WTC11 (cell line): ENCODE data around the gene TNNT3. TPM values are rescaled to one million over a fixed set of nuclear protein-coding genes. Genes with fewer than 3 reads are reported as not detected.

ENCODE experiments used
- ATAC-seq: fragments of 200-7000 bp; cut with Tn5 transposase; 2 replicates; pipeline ENCODE4 v1.10.0; 2021; ENCODE audit warnings: mild to moderate bottlenecking, moderate library complexity
- CTCF ChIA-PET: fragments of 300-600 bp; sonication (Branson Sonifier 250); formaldehyde crosslinking; loops from one replicate; lab custom pipeline; 2021; ENCODE audit warnings: antibody characterized with exemption; lab: Charles Lee
- POLR2A ChIA-PET: fragments of 350-600 bp; sonication (Branson Sonifier 250); formaldehyde crosslinking; loops from one replicate; lab custom pipeline; 2021; ENCODE audit warnings: antibody characterized with exemption; lab: Charles Lee
- DNase-seq: peaks from one replicate; pipeline ENCODE4 v3.0.0; 2021; ENCODE audit warnings: low spot score
- H3K27ac Mint-ChIP-seq: 2 replicates; pipeline ENCODE4 v1.8.0; 2021; ENCODE audit warnings: mixed read lengths
- H3K27me3 Mint-ChIP-seq: 2 replicates; pipeline ENCODE4 v1.8.0; 2021; ENCODE audit warnings: low read depth, mild to moderate bottlenecking, moderate library complexity, mixed read lengths
- H3K36me3 Mint-ChIP-seq: 2 replicates; pipeline ENCODE4 v1.8.0; 2021; ENCODE audit warnings: mixed read lengths
- H3K4me1 Mint-ChIP-seq: 2 replicates; pipeline ENCODE4 v1.8.0; 2022; ENCODE audit warnings: mixed read lengths
- H3K4me3 Mint-ChIP-seq: 2 replicates; pipeline ENCODE4 v1.8.0; 2021; ENCODE audit warnings: mild to moderate bottlenecking, moderate library complexity, mixed read lengths
- H3K9me3 Mint-ChIP-seq: 2 replicates; pipeline ENCODE4 v1.8.0; 2021; ENCODE audit warnings: mixed read lengths
- ATF3 ChIP-seq: sonication (generic); formaldehyde crosslinking; conservative IDR thresholded peaks from 2 replicates; pipeline ENCODE4 v1.8.1; 2022; ENCODE audit warnings: mild to moderate bottlenecking, missing genetic modification reagents
- CBFB ChIP-seq: sonication (generic); formaldehyde crosslinking; IDR thresholded peaks from 2 replicates; pipeline ENCODE4 v1.8.1; 2022; ENCODE audit warnings: mild to moderate bottlenecking, low read depth, missing genetic modification reagents
- ERG ChIP-seq: fragments of 250-450 bp; sonication (Bioruptor Pico); IDR thresholded peaks from 2 replicates; pipeline ENCODE4 v1.8.0; 2021; ENCODE audit warnings: mild to moderate bottlenecking
- JAZF1 ChIP-seq: fragments of 250-450 bp; sonication (Bioruptor Pico); IDR thresholded peaks from 2 replicates; pipeline ENCODE4 v1.9.0; 2021; ENCODE audit warnings: moderate library complexity, mild to moderate bottlenecking, inconsistent platforms
- JUN ChIP-seq: sonication (generic); formaldehyde crosslinking; IDR thresholded peaks from 2 replicates; pipeline ENCODE4 v1.8.0; 2023; ENCODE audit warnings: mild to moderate bottlenecking, missing genetic modification reagents
- MXD4 ChIP-seq: fragments of 250-450 bp; sonication (Bioruptor Pico); IDR thresholded peaks from 2 replicates; pipeline ENCODE4 v1.8.0; 2021; ENCODE audit warnings: mild to moderate bottlenecking, moderate library complexity, borderline replicate concordance
- NR2C2 ChIP-seq: sonication (generic); formaldehyde crosslinking; IDR thresholded peaks from 2 replicates; pipeline ENCODE4 v1.8.0; 2022; ENCODE audit warnings: mild to moderate bottlenecking, missing genetic modification reagents
- SP1 ChIP-seq: sonication (generic); formaldehyde crosslinking; conservative IDR thresholded peaks from 2 replicates; pipeline ENCODE4 v1.8.1; 2022; ENCODE audit warnings: missing genetic modification reagents
- ZNF121 ChIP-seq: sonication (generic); formaldehyde crosslinking; IDR thresholded peaks from 2 replicates; pipeline ENCODE4 v1.8.0; 2023; ENCODE audit warnings: missing genetic modification reagents
- ZNF263 ChIP-seq: sonication (generic); formaldehyde crosslinking; IDR thresholded peaks from 2 replicates; pipeline ENCODE4 v1.8.1; 2022; ENCODE audit warnings: low read depth, mild to moderate bottlenecking, moderate library complexity, missing genetic modification reagents
- ZNF281 ChIP-seq: sonication (generic); formaldehyde crosslinking; IDR thresholded peaks from 2 replicates; pipeline ENCODE4 v1.8.0; 2023; ENCODE audit warnings: mild to moderate bottlenecking, missing genetic modification reagents
- ZNF396 ChIP-seq: fragments of 250-450 bp; sonication (Bioruptor Pico); IDR thresholded peaks from 2 replicates; pipeline ENCODE4 v1.8.0; 2021; ENCODE audit warnings: mild to moderate bottlenecking, moderate library complexity, borderline replicate concordance
- ZNF416 ChIP-seq: fragments of 250-450 bp; sonication (Bioruptor Pico); IDR thresholded peaks from 2 replicates; pipeline ENCODE4 v1.9.0; 2021; ENCODE audit warnings: mild to moderate bottlenecking, inconsistent platforms
- ZNF423 ChIP-seq: fragments of 250-450 bp; sonication (Bioruptor Pico); IDR thresholded peaks from 2 replicates; pipeline ENCODE4 v2.1.2; 2022; ENCODE audit warnings: mild to moderate bottlenecking, moderate library complexity
- total RNA-seq: library from RNA; stranded (reverse); gene quantifications from 3 replicates; pipeline ENCODE4 v1.2.3, GENCODE V29; 2021
- TF ChIP-seq, protein P1 (sequence below): sonication (generic); formaldehyde crosslinking; IDR thresholded peaks from 2 replicates; pipeline ENCODE4 v1.8.0; 2022; ENCODE audit warnings: mild to moderate bottlenecking, missing genetic modification reagents
- TF ChIP-seq, protein P2 (sequence below): sonication (generic); formaldehyde crosslinking; IDR thresholded peaks from 2 replicates; pipeline ENCODE4 v1.8.1; 2023; ENCODE audit warnings: mild to moderate bottlenecking, moderate library complexity, missing genetic modification reagents
- TF ChIP-seq, protein P3 (sequence below): sonication (generic); formaldehyde crosslinking; IDR thresholded peaks from 2 replicates; pipeline ENCODE4 v1.8.1; 2023; ENCODE audit warnings: mild to moderate bottlenecking, missing genetic modification reagents, borderline replicate concordance

Gene TNNT3
- total RNA-seq, 1 experiment from 2014 or later = not detected

- DNase-seq (no peak), ATAC-seq (no peak)
- no peaks in the 10 kb centered on the region for H3K9me3 Mint-ChIP-seq
- ChIA-PET POLR2A (no interaction called here), CTCF (interaction anchor here (0.9 to 2.4 kb wide), 3 partner anchors 46 to 198 kb away, joined by 3 to 10 read pairs (median 3); no protein-coding TSS in a partner anchor)
- no peak overlapping the region for H3K27ac Mint-ChIP-seq
- TF ChIP-seq ZNF263 (CRISPR knock-in tag) (no peak), ATF3 (no peak), ERG (no peak), MXD4 (CRISPR knock-in tag) (no peak), ZNF416 (CRISPR knock-in tag) (no peak), ZNF423 (CRISPR knock-in tag) (no peak), JAZF1 (CRISPR knock-in tag) (no peak), NR2C2 (CRISPR knock-in tag) (no peak), CBFB (CRISPR knock-in tag) (no peak), ZNF121 (CRISPR knock-in tag) (no peak), JUN (no peak), ZNF281 (CRISPR knock-in tag) (no peak), ZNF396 (no peak), SP1 (no peak)
- TF ChIP-seq, protein P1, sequence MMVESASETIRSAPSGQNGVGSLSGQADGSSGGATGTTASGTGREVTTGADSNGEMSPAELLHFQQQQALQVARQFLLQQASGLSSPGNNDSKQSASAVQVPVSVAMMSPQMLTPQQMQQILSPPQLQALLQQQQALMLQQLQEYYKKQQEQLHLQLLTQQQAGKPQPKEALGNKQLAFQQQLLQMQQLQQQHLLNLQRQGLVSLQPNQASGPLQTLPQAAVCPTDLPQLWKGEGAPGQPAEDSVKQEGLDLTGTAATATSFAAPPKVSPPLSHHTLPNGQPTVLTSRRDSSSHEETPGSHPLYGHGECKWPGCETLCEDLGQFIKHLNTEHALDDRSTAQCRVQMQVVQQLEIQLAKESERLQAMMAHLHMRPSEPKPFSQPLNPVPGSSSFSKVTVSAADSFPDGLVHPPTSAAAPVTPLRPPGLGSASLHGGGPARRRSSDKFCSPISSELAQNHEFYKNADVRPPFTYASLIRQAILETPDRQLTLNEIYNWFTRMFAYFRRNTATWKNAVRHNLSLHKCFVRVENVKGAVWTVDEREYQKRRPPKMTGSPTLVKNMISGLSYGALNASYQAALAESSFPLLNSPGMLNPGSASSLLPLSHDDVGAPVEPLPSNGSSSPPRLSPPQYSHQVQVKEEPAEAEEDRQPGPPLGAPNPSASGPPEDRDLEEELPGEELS = no peak
- TF ChIP-seq, protein P2, sequence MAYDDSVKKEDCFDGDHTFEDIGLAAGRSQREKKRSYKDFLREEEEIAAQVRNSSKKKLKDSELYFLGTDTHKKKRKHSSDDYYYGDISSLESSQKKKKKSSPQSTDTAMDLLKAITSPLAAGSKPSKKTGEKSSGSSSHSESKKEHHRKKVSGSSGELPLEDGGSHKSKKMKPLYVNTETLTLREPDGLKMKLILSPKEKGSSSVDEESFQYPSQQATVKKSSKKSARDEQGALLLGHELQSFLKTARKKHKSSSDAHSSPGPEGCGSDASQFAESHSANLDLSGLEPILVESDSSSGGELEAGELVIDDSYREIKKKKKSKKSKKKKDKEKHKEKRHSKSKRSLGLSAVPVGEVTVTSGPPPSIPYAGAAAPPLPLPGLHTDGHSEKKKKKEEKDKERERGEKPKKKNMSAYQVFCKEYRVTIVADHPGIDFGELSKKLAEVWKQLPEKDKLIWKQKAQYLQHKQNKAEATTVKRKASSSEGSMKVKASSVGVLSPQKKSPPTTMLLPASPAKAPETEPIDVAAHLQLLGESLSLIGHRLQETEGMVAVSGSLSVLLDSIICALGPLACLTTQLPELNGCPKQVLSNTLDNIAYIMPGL = no peak
- TF ChIP-seq, protein P3, sequence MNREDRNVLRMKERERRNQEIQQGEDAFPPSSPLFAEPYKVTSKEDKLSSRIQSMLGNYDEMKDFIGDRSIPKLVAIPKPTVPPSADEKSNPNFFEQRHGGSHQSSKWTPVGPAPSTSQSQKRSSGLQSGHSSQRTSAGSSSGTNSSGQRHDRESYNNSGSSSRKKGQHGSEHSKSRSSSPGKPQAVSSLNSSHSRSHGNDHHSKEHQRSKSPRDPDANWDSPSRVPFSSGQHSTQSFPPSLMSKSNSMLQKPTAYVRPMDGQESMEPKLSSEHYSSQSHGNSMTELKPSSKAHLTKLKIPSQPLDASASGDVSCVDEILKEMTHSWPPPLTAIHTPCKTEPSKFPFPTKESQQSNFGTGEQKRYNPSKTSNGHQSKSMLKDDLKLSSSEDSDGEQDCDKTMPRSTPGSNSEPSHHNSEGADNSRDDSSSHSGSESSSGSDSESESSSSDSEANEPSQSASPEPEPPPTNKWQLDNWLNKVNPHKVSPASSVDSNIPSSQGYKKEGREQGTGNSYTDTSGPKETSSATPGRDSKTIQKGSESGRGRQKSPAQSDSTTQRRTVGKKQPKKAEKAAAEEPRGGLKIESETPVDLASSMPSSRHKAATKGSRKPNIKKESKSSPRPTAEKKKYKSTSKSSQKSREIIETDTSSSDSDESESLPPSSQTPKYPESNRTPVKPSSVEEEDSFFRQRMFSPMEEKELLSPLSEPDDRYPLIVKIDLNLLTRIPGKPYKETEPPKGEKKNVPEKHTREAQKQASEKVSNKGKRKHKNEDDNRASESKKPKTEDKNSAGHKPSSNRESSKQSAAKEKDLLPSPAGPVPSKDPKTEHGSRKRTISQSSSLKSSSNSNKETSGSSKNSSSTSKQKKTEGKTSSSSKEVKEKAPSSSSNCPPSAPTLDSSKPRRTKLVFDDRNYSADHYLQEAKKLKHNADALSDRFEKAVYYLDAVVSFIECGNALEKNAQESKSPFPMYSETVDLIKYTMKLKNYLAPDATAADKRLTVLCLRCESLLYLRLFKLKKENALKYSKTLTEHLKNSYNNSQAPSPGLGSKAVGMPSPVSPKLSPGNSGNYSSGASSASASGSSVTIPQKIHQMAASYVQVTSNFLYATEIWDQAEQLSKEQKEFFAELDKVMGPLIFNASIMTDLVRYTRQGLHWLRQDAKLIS (CRISPR knock-in tag) = no peak
- H3K4me1 Mint-ChIP-seq = no peaks in the 10 kb centered on the region
- H3K27me3 Mint-ChIP-seq = no peaks in the 10 kb centered on the region
- H3K36me3 Mint-ChIP-seq = no peaks in the 10 kb centered on the region
- H3K4me3 Mint-ChIP-seq = no peak overlapping the region
Measured at GRCh38 chr11:1952806-1953482, 33.4 kb downstream of the TNNT3 start.
